IMR-90 (cell line): ENCODE results near the gene DENND5A.

ENCODE experiments used
- BHLHE40 ChIP-seq: fragments of 150-350 bp; IDR thresholded peaks from 2 replicates; pipeline ENCODE4 v1.6.1; 2016; ENCODE audit warnings: mild to moderate bottlenecking, low read depth, low read length
- CEBPB ChIP-seq: IDR thresholded peaks from 2 replicates; pipeline ENCODE4 v1.6.1; 2012; ENCODE audit warnings: low read depth, low read length, improper control_type of control experiment
- MAFK ChIP-seq: IDR thresholded peaks from 2 replicates; pipeline ENCODE4 v1.6.1; 2012; ENCODE audit warnings: low read depth, low read length, improper control_type of control experiment
- MAZ ChIP-seq: IDR thresholded peaks from 2 replicates; pipeline ENCODE4 v1.6.1; 2012; ENCODE audit warnings: low read depth, mild to moderate bottlenecking, low read length, improper control_type of control experiment, moderate library complexity, borderline replicate concordance
- MXI1 ChIP-seq: IDR thresholded peaks from 2 replicates; pipeline ENCODE4 v1.6.1; 2012; ENCODE audit warnings: low read depth, mild to moderate bottlenecking, low read length, moderate library complexity, borderline replicate concordance
- NFE2L2 ChIP-seq: fragments of 150-350 bp; IDR thresholded peaks from 2 replicates; pipeline ENCODE4 v1.6.1; 2016; ENCODE audit warnings: low read depth, mild to moderate bottlenecking, low read length
- POLR2A ChIP-seq: IDR thresholded peaks from 2 replicates; pipeline ENCODE4 v1.6.1; 2012; ENCODE audit warnings: mild to moderate bottlenecking, low read depth, low read length
- RAD21 ChIP-seq: IDR thresholded peaks from 2 replicates; pipeline ENCODE4 v1.6.1; 2012; ENCODE audit warnings: low read length, improper control_type of control experiment
- RCOR1 ChIP-seq: IDR thresholded peaks from 2 replicates; pipeline ENCODE4 v1.6.1; 2012; ENCODE audit warnings: mild to moderate bottlenecking, low read length, improper control_type of control experiment; ENCODE audit not compliant: insufficient replicate concordance
- RFX5 ChIP-seq: IDR thresholded peaks from 2 replicates; pipeline ENCODE4 v1.8.0; 2012; ENCODE audit warnings: low read depth, mild to moderate bottlenecking, low read length, moderate library complexity
- SMC3 ChIP-seq: fragments of 150-350 bp; IDR thresholded peaks from 2 replicates; pipeline ENCODE4 v1.6.1; 2016; ENCODE audit warnings: low read depth, mild to moderate bottlenecking, antibody characterized with exemption, low read length, moderate library complexity
- TF ChIP-seq, protein P1 (sequence below): conservative IDR thresholded peaks from 2 replicates; pipeline ENCODE4 v1.5.1; 2012; ENCODE audit warnings: mild to moderate bottlenecking, low read depth, low read length, improper control_type of control experiment

DNA sequence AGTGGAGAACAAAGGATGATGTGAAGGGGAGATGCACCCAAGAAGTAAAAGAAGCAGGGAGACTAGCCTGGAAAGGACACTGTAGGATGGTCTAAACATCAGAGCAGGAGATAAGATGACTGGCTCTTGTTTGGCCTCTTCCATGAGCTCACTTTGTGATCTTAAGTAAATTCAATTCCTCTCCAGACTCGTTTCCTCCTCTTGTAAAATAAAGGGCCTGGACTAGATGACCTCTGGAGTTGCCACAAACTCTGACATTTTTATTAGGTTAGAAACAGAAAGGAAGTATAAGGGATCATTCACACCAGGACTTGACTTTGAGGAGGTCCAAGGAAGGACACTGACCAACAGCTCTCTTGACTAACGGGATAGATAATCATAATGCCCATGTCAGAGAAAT is 113.5 kb downstream of the DENND5A start:
- TF ChIP-seq RCOR1 (no peak), CEBPB (no peak), MAFK (no peak), MAZ (no peak), POLR2A (no peak), NFE2L2 (no peak), RFX5 (no peak), SMC3 (no peak), RAD21 (no peak), MXI1 (no peak), BHLHE40 (no peak)
- TF ChIP-seq, protein P1, sequence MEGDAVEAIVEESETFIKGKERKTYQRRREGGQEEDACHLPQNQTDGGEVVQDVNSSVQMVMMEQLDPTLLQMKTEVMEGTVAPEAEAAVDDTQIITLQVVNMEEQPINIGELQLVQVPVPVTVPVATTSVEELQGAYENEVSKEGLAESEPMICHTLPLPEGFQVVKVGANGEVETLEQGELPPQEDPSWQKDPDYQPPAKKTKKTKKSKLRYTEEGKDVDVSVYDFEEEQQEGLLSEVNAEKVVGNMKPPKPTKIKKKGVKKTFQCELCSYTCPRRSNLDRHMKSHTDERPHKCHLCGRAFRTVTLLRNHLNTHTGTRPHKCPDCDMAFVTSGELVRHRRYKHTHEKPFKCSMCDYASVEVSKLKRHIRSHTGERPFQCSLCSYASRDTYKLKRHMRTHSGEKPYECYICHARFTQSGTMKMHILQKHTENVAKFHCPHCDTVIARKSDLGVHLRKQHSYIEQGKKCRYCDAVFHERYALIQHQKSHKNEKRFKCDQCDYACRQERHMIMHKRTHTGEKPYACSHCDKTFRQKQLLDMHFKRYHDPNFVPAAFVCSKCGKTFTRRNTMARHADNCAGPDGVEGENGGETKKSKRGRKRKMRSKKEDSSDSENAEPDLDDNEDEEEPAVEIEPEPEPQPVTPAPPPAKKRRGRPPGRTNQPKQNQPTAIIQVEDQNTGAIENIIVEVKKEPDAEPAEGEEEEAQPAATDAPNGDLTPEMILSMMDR = no peak
